Psoas muscle (tissue), 8 donors: ENCODE data around the gene CHSY1. TPM values are rescaled to one million over a fixed set of nuclear protein-coding genes. Genes with fewer than 3 reads are reported as not detected.

ENCODE experiments used
- ATAC-seq, 4 donors: fragments of 200-7000 bp; cut with Tn5 transposase; one replicate each; pipeline ENCODE4 v1.9.1; 2020; ENCODE audit warnings: moderate library complexity in 3 of 4, mild to moderate bottlenecking in 2 of 4
- DNase-seq, 2 donors: peaks; one replicate each; pipeline ENCODE4 v3.0.0-alpha.2; 2020
- H3K27ac ChIP-seq: fragments of 200-600 bp; one replicate; pipeline ENCODE4 v1.8.0; 2022
- H3K27me3 ChIP-seq, 3 donors: fragments of 200-600 bp in 1 of 3; one replicate each; pipeline versions ENCODE4 v1.6.1 to v1.8.0; 2013 to 2022; ENCODE audit warnings: low read length in 2 of 3, mild to moderate bottlenecking in 2 of 3, moderate library complexity in 1 of 3; ENCODE audit not compliant: insufficient read depth in 3 of 3
- H3K36me3 ChIP-seq, 2 donors: fragments of 200-600 bp in 1 of 2; one replicate each; pipeline versions ENCODE4 v1.6.1 to v1.8.0; 2013 to 2022; ENCODE audit warnings: low read depth in 1 of 2, mild to moderate bottlenecking in 1 of 2, moderate library complexity in 1 of 2; ENCODE audit not compliant: insufficient read depth in 1 of 2
- H3K4me1 ChIP-seq: fragments of 200-600 bp; one replicate; pipeline ENCODE4 v1.8.0; 2022
- H3K4me3 ChIP-seq: fragments of 200-600 bp; one replicate; pipeline ENCODE4 v1.8.0; 2022; ENCODE audit warnings: mild to moderate bottlenecking
- H3K9me3 ChIP-seq: fragments of 200-600 bp; one replicate; pipeline ENCODE4 v1.8.0; 2022
- WGBS, 3 donors: extraction: QIAGEN DNeasy Blood & Tissue Kit; methylation state at CpG; one replicate each; pipeline versions ENCODE4 v1.1.6 to v1.1.7; 2013; 5-methylcytosine and 5-hydroxymethylcytosine counted together
- intact Hi-C, 2 donors: fragments of 100-400 bp; cut with DNase I; formaldehyde crosslinking; loops; one replicate each; pipeline versions ENCODE4 v1.11.0 to v1.14.2; 2022
- polyA plus RNA-seq, 3 donors: library from polyadenylated mRNA; stranded (reverse); fragments of 200-250 nt; gene quantifications; one replicate each; pipeline ENCODE4 v1.2.3, GENCODE V29; 2013
- total RNA-seq, 4 donors: library from RNA; stranded (reverse); fragmentation: NEBNext Ultra II Directional in 2 of 4; extraction: Animal tissue kit (Norgen Biotek cat#: 25700) in 2 of 4; gene quantifications; one replicate each; pipeline versions ENCODE4 v1.2.1 to v1.2.4, GENCODE V29; 2021 to 2023
- TF ChIP-seq, protein P1 (sequence below): fragments of 200-600 bp; IDR thresholded peaks from one replicate; pipeline ENCODE4 v1.8.0; 2022; ENCODE audit warnings: antibody characterized with exemption
- donor health status: healthy with polysubstance abuse.
- donor health status: DM: no; HTN: no; CAD: no; lungs with moderate emphysema.
- donor health status: Bipolar disorder and iron deficiency.
- donor health status: healthy.
- donor health status: DM: yes; HTN: yes; CAD: no.
- donor health status: DM: no; HTN: no; CAD: no.
- donor health status: DM: no; HTN: no; CAD: no.
- donor health status: DM: yes; HTN: yes; CAD: no.

CHSY1 gene
- total and polyA plus RNA-seq, 7 donors, result 2.9 to 11.4 (median 6.7) TPM

DNA sequence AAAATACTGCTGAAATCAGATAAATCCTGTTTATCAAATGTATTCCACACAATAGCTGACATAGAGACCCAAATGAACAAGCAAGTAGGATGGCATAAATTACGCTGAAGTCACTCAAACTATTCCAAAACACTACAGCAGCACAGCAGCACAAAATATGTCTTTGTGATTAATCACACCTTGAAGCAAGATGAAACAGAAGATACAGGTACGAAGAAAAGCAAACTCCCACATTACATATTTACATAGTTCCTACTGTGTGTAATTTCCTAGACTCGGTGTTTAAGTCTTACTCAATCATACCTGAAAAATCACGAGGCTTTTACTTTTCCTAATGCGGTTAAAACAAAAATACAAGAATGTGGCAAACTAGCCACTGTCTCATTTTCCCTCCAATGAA is 38.3 kb downstream of the CHSY1 start:
- Histone ChIP-seq H3K4me3 (no peak overlapping the region), H3K9me3 (no peaks in the 10 kb centered on the region), H3K36me3 (no peaks in the 10 kb centered on the region), H3K27me3 (no peaks in the 10 kb centered on the region), H3K27ac (no peak overlapping the region), H3K4me1 (peaks cover 36% of the 10 kb centered on the region)
- WGBS, 3 donors, result 90 to 99% (median 93%) methylated on average over 5 of the region's 5 CpGs
- ATAC-seq (no peak), DNase-seq (no peak)
- intact Hi-C loops, result no loop called here
- TF ChIP-seq, protein P1, sequence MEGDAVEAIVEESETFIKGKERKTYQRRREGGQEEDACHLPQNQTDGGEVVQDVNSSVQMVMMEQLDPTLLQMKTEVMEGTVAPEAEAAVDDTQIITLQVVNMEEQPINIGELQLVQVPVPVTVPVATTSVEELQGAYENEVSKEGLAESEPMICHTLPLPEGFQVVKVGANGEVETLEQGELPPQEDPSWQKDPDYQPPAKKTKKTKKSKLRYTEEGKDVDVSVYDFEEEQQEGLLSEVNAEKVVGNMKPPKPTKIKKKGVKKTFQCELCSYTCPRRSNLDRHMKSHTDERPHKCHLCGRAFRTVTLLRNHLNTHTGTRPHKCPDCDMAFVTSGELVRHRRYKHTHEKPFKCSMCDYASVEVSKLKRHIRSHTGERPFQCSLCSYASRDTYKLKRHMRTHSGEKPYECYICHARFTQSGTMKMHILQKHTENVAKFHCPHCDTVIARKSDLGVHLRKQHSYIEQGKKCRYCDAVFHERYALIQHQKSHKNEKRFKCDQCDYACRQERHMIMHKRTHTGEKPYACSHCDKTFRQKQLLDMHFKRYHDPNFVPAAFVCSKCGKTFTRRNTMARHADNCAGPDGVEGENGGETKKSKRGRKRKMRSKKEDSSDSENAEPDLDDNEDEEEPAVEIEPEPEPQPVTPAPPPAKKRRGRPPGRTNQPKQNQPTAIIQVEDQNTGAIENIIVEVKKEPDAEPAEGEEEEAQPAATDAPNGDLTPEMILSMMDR, result no peak

DNA sequence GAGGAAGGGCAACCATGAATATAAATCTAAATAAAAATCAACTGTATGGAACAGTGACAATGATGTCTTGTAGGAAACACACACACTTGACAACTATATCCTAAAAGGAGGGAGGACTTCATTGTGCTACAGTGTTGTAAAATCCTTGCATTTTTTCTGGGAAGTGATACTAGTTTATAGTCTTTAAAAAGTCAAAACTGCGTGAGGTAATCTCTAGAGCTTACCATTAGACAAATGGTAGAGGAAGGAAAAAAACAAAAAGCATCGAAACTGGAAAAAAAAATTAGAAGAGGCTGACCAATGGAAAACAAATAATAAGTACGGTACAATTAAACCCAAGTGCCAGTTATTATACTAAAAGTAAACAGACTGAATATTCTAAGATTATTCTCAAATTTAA is 38.7 kb downstream of the CHSY1 start:
- Histone ChIP-seq H3K4me1 (peaks cover 36% of the 10 kb centered on the region), H3K27me3 (no peaks in the 10 kb centered on the region), H3K36me3 (no peaks in the 10 kb centered on the region), H3K4me3 (no peak overlapping the region), H3K27ac (no peak overlapping the region), H3K9me3 (no peaks in the 10 kb centered on the region)
- DNase-seq, result no peak
- no peak for ATAC-seq
- WGBS, 3 donors, result 58 to 65% (median 61%) methylated on average over 3 of the region's 3 CpGs
- TF ChIP-seq, protein P1, result no peak
- intact Hi-C loops, result no loop called here

DNA sequence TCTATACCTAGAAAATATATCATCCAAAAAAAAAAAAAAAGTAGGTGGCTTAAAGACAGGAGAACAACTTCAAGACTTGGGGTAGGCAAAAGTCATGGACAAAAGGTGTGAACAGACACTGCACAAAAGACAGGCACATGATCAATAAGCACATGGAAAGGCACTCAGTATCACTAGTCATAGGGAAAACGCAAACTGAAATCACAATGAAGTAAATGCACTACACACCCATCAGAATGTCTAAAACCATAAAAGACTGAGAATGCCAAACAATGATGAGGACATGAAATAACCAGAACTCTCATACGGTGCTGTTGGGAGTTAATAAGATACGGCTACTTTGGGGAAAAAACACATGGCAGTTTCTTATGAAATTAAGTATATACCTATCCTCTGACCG is 40.0 kb downstream of the CHSY1 start:
- DNase-seq, result no peak
- no peaks in the 10 kb centered on the region for H3K36me3 ChIP-seq
- 60 to 79% (median 76%) methylated on average over 4 of the region's 4 CpGs for WGBS, 3 donors

DNA sequence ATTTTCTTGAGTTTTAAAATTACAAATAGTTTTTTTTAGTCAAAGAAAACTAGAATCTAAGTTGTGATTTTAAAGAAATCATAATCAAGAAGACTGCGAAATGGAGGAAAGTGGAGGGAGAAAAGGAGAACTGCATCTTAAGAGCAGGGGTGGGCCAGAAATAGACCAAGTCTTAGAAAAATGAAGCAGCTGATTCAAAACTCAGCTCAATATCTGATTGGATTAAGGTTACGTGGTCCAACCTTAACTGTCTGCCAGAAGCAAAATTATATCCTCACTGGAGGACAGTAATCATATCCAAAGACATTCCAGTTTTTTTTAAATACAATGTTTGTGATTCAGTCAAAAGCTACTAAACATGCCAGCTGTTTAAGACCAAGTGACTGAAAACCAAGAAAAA is 41.4 kb downstream of the CHSY1 start:
- Histone ChIP-seq H3K27me3 (no peaks in the 10 kb centered on the region), H3K36me3 (no peaks in the 10 kb centered on the region), H3K27ac (no peak overlapping the region), H3K9me3 (no peaks in the 10 kb centered on the region), H3K4me1 (peaks cover 36% of the 10 kb centered on the region), H3K4me3 (no peak overlapping the region)
- DNase-seq, result no peak
- TF ChIP-seq, protein P1, result no peak
- no peak for ATAC-seq
- intact Hi-C loops, result no loop called here
- WGBS, 3 donors, result 51 to 83% (median 52%) methylated on average over 2 of the region's 2 CpGs

More for the DNA sequence above, 40.0 kb downstream of the CHSY1 start:
- TF ChIP-seq, protein P1, result no peak
- H3K9me3 ChIP-seq, result no peaks in the 10 kb centered on the region
- intact Hi-C loops, result no loop called here
- peaks cover 36% of the 10 kb centered on the region for H3K4me1 ChIP-seq
- no peaks in the 10 kb centered on the region for H3K27me3 ChIP-seq
- ATAC-seq, result no peak
- no peak overlapping the region for H3K27ac ChIP-seq
- no peak overlapping the region for H3K4me3 ChIP-seq

DNA sequence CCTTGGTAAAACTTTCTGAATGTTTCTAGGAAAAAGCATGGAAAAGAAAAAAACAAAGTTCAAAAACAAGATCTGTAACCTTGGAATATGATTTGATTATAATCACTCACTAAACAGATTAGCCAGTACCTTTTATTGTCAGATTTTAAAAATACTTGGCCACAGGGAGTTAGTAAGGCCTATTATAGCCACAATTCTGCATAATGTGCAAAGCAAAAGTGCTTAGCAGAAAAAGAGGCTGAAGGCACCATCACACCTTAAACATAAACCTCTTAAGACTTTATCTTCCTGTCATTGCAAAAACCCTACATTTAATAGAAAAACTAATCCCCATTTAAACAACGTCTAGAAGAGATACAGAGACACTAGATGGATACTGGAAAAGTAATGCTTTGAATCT is 41.8 kb downstream of the CHSY1 start:
- TF ChIP-seq, protein P1, result no peak
- intact Hi-C loops, result no loop called here
- no peak overlapping the region for H3K27ac ChIP-seq
- no peak overlapping the region for H3K4me3 ChIP-seq
- WGBS, 3 donors, result 42 to 58% (median 50%) methylated on average over 1 of the region's 1 CpG
- peaks cover 36% of the 10 kb centered on the region for H3K4me1 ChIP-seq
- no peak for DNase-seq
- no peaks in the 10 kb centered on the region for H3K9me3 ChIP-seq
- no peaks in the 10 kb centered on the region for H3K27me3 ChIP-seq
- no peak for ATAC-seq
- no peaks in the 10 kb centered on the region for H3K36me3 ChIP-seq
